HUES6 (cell line): ENCODE data around the gene DLD.

Experiments used
- H3K27ac ChIP-seq: 2 replicates; pipeline ENCODE4 v1.7.0; 2013; ENCODE audit warnings: low read depth, mild to moderate bottlenecking, low read length, inconsistent platforms
- H3K27me3 ChIP-seq: 2 replicates; pipeline ENCODE4 v1.6.1; 2013; ENCODE audit warnings: low read length; ENCODE audit not compliant: control insufficient read depth, insufficient read depth
- H3K36me3 ChIP-seq: 2 replicates; pipeline ENCODE4 v1.6.1; 2013; ENCODE audit warnings: low read length; ENCODE audit not compliant: control insufficient read depth, insufficient read depth
- H3K4me1 ChIP-seq: 2 replicates; pipeline ENCODE4 v1.6.1; 2013; ENCODE audit warnings: low read length; ENCODE audit not compliant: control insufficient read depth, insufficient read depth
- H3K4me3 ChIP-seq: 2 replicates; pipeline ENCODE4 v1.5.1; 2013; ENCODE audit warnings: low read depth, low read length
- H3K9ac ChIP-seq: one replicate; pipeline ENCODE4 v1.6.1; 2013; ENCODE audit warnings: mild to moderate bottlenecking, low read length
- H3K9me3 ChIP-seq: 2 replicates; pipeline ENCODE4 v1.6.1; 2013; ENCODE audit warnings: low read depth, low read length; ENCODE audit not compliant: control insufficient read depth, insufficient read depth

Gene DLD

GRCh38 chr7:107959527-107959898, 68.5 kb downstream of the DLD start:
- Histone ChIP-seq H3K4me1 (peaks cover 13% of the 10 kb centered on the region), H3K27ac (no peak overlapping the region), H3K4me3 (no peak overlapping the region), H3K9ac (no peak overlapping the region), H3K27me3 (no peaks in the 10 kb centered on the region), H3K9me3 (no peaks in the 10 kb centered on the region), H3K36me3 (peaks cover 88% of the 10 kb centered on the region)

- H3K4me3 ChIP-seq, result no peak overlapping the region
- H3K9ac ChIP-seq, result no peak overlapping the region
- H3K4me1 ChIP-seq, result peaks cover 13% of the 10 kb centered on the region
- H3K27ac ChIP-seq, result no peak overlapping the region
- no peaks in the 10 kb centered on the region for H3K27me3 ChIP-seq
- H3K9me3 ChIP-seq, result no peaks in the 10 kb centered on the region
- H3K36me3 ChIP-seq, result peaks cover 89% of the 10 kb centered on the region
Measured at GRCh38 chr7:107960272-107960671, 69.3 kb downstream of the DLD start.

GRCh38 chr7:107961405-107961804, 70.4 kb downstream of the DLD start:
- no peak overlapping the region for H3K27ac ChIP-seq
- peaks cover 88% of the 10 kb centered on the region for H3K36me3 ChIP-seq
- H3K9me3 ChIP-seq, result no peaks in the 10 kb centered on the region
- H3K4me3 ChIP-seq, result no peak overlapping the region
- no peaks in the 10 kb centered on the region for H3K27me3 ChIP-seq
- no peak overlapping the region for H3K9ac ChIP-seq
- H3K4me1 ChIP-seq, result peaks cover 15% of the 10 kb centered on the region

- Histone ChIP-seq H3K27me3 (no peaks in the 10 kb centered on the region), H3K4me1 (peaks cover 25% of the 10 kb centered on the region), H3K4me3 (no peak overlapping the region), H3K36me3 (peaks cover 82% of the 10 kb centered on the region), H3K9ac (no peak overlapping the region), H3K9me3 (no peaks in the 10 kb centered on the region), H3K27ac (no peak overlapping the region)
Measured at GRCh38 chr7:107962817-107963216, 71.8 kb downstream of the DLD start.

GRCh38 chr7:107964510-107964909, 73.5 kb downstream of the DLD start:
- H3K4me1 ChIP-seq, result peaks cover 19% of the 10 kb centered on the region
- H3K36me3 ChIP-seq, result peaks cover 76% of the 10 kb centered on the region
- no peak overlapping the region for H3K4me3 ChIP-seq
- H3K9ac ChIP-seq, result no peak overlapping the region
- H3K27me3 ChIP-seq, result no peaks in the 10 kb centered on the region
- H3K27ac ChIP-seq, result no peak overlapping the region
- no peaks in the 10 kb centered on the region for H3K9me3 ChIP-seq

DNA sequence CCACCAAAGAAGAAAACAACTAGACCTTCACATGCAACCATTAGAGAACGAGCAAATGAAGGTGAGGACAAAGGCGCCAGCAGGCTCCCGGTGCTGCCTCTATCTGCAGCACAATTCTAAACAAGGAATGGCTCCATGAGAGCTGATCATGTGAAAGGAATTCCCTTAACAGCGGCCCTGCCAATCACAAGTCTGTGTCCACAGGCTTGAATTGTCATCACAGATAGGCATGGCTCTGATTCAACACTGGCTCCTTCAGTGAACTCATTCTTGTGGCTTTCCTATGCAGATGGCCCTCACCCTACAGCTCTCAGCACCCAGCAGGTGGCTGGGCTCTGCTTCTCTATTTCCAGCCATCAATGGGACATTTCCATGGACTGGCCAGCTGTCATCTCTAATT, 75.7 kb downstream of the DLD start:
- Histone ChIP-seq H3K4me3 (no peak overlapping the region), H3K9ac (no peak overlapping the region), H3K36me3 (peaks cover 73% of the 10 kb centered on the region), H3K9me3 (no peaks in the 10 kb centered on the region), H3K27ac (no peak overlapping the region; the same call in 1 of the 2 replicates), H3K27me3 (no peaks in the 10 kb centered on the region), H3K4me1 (peaks cover 12% of the 10 kb centered on the region)

DNA sequence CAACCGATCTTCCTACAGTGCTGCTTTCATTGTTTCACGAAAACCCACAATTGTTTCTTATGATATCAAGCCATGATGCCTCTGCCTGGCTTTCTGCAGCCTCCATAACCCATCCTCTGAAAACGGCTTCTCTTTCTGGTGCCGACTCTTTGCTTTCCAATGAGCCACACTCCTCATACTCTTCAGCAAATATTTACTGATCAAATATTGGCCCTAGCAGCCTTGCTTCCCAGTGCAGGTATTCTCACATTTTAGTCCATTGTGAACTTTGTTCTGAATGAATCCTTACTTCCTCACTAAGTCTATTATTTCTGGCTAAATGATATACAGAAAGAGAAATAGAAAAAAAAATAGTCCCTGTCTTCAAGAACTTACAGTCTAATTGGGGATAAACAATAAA, 76.4 kb downstream of the DLD start:
- no peaks in the 10 kb centered on the region for H3K27me3 ChIP-seq
- no peak overlapping the region for H3K27ac ChIP-seq
- H3K9ac ChIP-seq, result no peak overlapping the region
- H3K9me3 ChIP-seq, result no peaks in the 10 kb centered on the region
- peaks cover 12% of the 10 kb centered on the region for H3K4me1 ChIP-seq
- H3K36me3 ChIP-seq, result peaks cover 74% of the 10 kb centered on the region
- no peak overlapping the region for H3K4me3 ChIP-seq

DNA sequence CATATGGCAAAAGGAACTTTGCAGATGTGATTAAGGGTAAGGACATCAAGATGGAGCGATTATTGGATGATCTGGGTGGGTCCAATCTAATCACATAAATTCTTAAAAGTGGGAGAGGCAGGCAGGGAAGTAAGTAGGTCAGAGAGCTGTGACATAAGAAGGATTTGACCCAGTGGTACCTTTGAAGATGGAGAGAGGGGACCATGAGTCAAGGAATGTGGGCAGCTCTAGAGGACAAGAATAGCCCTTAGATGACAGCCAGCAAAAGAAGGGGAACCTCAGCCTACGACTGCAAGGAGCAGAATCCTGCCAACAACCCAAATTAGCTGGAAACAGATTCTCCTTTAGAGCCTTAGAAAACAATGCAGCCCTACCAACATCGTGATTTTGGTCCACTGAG, 77.5 kb downstream of the DLD start:
- Histone ChIP-seq H3K4me3 (no peak overlapping the region), H3K36me3 (peaks cover 76% of the 10 kb centered on the region), H3K9me3 (no peaks in the 10 kb centered on the region), H3K27ac (no peak overlapping the region), H3K4me1 (peaks cover 12% of the 10 kb centered on the region), H3K9ac (no peak overlapping the region), H3K27me3 (no peaks in the 10 kb centered on the region)

- Histone ChIP-seq H3K27ac (no peak overlapping the region), H3K36me3 (peaks cover 70% of the 10 kb centered on the region), H3K27me3 (no peaks in the 10 kb centered on the region)
Measured at GRCh38 chr7:107969856-107970255, 78.9 kb downstream of the DLD start.

More at GRCh38 chr7:107969856-107970255, 78.9 kb downstream of the DLD start:
- Histone ChIP-seq H3K9ac (no peak overlapping the region), H3K4me3 (no peak overlapping the region), H3K4me1 (peaks cover 12% of the 10 kb centered on the region), H3K9me3 (no peaks in the 10 kb centered on the region)
